K562 (cell line): ENCODE data around the gene MSH3. TPM values are rescaled to one million over a fixed set of nuclear protein-coding genes. Genes with fewer than 3 reads are reported as not detected.
A peak's percentile ranks its signal among the peaks of the same experiment; 100 is the strongest.

Source experiments
- ATAC-seq: fragments of 200-7000 bp; cut with Tn5 transposase; 3 replicates; pipeline ENCODE4 v1.9.1; 2020; ENCODE audit warnings: moderate library complexity
- BruUV-seq: library from RNA; stranded (reverse); fragments of 400-500 nt; replicated peaks from 2 replicates; lab custom pipeline; 2021; lab: Mats Ljungman, UMichigan
- CTCF ChIA-PET: fragments of 300-600 bp; formaldehyde crosslinking; extraction: SDS; loops from one replicate; lab custom pipeline; 2021; ENCODE audit warnings: low intra/inter-chr PET ratio; lab: Yijun Ruan, JAX
- POLR2A ChIA-PET: fragments of 300-600, 350-650 bp; sonication (Branson Sonifier 250); formaldehyde crosslinking; extraction: SDS; loops from one replicate; lab custom pipeline; 2021; ENCODE audit warnings: antibody characterized with exemption, inconsistent platforms; lab: Yijun Ruan, JAX
- DNase-seq, 4 experiments: peaks; one replicate each; pipeline versions ENCODE4 v3.0.0 to v3.0.0-alpha.2; 2011 to 2018; ENCODE audit warnings: low spot score in 3 of 4, mixed read lengths in 3 of 4; ENCODE audit errors: extremely low read depth in 1 of 4
- FAIRE-seq: peaks from 2 replicates; lab custom pipeline; 2011; peaks lifted over from hg19 to GRCh38; lab: Jason Lieb, UNC
- H2AFZ ChIP-seq: 2 replicates; pipeline ENCODE4 v1.6.0; 2011; ENCODE audit warnings: low read depth, low read length, control low read depth, inconsistent platforms
- H3K27ac ChIP-seq: fragments of 200-600 bp; 3 replicates; pipeline ENCODE4 v1.8.0; 2011; ENCODE audit warnings: low read depth, mild to moderate bottlenecking, control low read depth, inconsistent platforms, low read length, moderate library complexity, mixed read lengths; ENCODE audit errors: extremely low read depth
- H3K27me3 ChIP-seq, 2 experiments: fragments of 300-600 bp in 1 of 2; 2 replicates in 1 of 2; 3 replicates in 1 of 2; pipeline versions ENCODE4 v1.6.0 to v1.8.0; 2011; ENCODE audit warnings: inconsistent platforms in 2 of 2, low read length in 2 of 2, mild to moderate bottlenecking in 1 of 2, mixed read lengths in 1 of 2, moderate library complexity in 1 of 2; ENCODE audit not compliant: control insufficient read depth in 2 of 2, insufficient read depth in 2 of 2
- H3K36me3 ChIP-seq: fragments of 300-600 bp; 3 replicates; pipeline ENCODE4 v1.8.0; 2011; ENCODE audit warnings: mild to moderate bottlenecking, low read length, inconsistent platforms; ENCODE audit not compliant: control insufficient read depth, insufficient read depth
- H3K4me1 ChIP-seq, 2 experiments: fragments of 200-600 bp in 1 of 2; replicated peaks in 1 of 2; 2 replicates in 1 of 2; 3 replicates in 1 of 2; pipeline versions ENCODE4 v1.5.1 to v1.8.0; 2011; ENCODE audit warnings: inconsistent platforms in 2 of 2, low read length in 2 of 2, mild to moderate bottlenecking in 1 of 2, mixed read lengths in 1 of 2, moderate library complexity in 1 of 2; ENCODE audit not compliant: control insufficient read depth in 2 of 2, insufficient read depth in 2 of 2
- H3K4me2 ChIP-seq: 2 replicates; pipeline ENCODE4 v1.6.1; 2011; ENCODE audit warnings: low read length, control low read depth, inconsistent platforms, mixed read lengths; ENCODE audit not compliant: insufficient read depth
- H3K4me3 ChIP-seq: fragments of 200-600 bp; sonication (generic), shearing (Covaris generic); 2 replicates; pipeline ENCODE4 v1.5.1; 2016; ENCODE audit warnings: control low read depth, inconsistent platforms
- H3K79me2 ChIP-seq: fragments of 200-600 bp; 3 replicates; pipeline ENCODE4 v1.8.0; 2011; ENCODE audit warnings: low read length, inconsistent platforms; ENCODE audit not compliant: control insufficient read depth, insufficient read depth
- H3K9ac ChIP-seq, 2 experiments: 2 replicates each; pipeline versions ENCODE4 v1.6.0 to v1.6.1; 2011; ENCODE audit warnings: low read depth in 2 of 2, low read length in 2 of 2, control low read depth in 1 of 2, inconsistent platforms in 1 of 2, mild to moderate bottlenecking in 1 of 2, mixed read lengths in 1 of 2; ENCODE audit not compliant: insufficient read depth in 1 of 2
- H3K9me1 ChIP-seq: one replicate; pipeline ENCODE4 v1.6.0; 2011; ENCODE audit warnings: inconsistent platforms, mild to moderate bottlenecking, low read length, moderate library complexity; ENCODE audit not compliant: control insufficient read depth, insufficient read depth
- H3K9me3 ChIP-seq: replicated peaks from 2 replicates; pipeline ENCODE4 v1.5.1; 2011; ENCODE audit warnings: low read depth, low read length, inconsistent platforms; ENCODE audit not compliant: control insufficient read depth, insufficient read depth
- H4K20me1 ChIP-seq: replicated peaks from 2 replicates; pipeline ENCODE4 v1.6.1; 2011; ENCODE audit warnings: low read length, inconsistent platforms, mixed read lengths; ENCODE audit not compliant: control insufficient read depth, insufficient read depth
- EHMT2 ChIP-seq: fragments of 450-650 bp; IDR thresholded peaks from 2 replicates; pipeline ENCODE4 v1.6.1; 2018; ENCODE audit warnings: antibody characterized with exemption
- ETV1 ChIP-seq: fragments of 450-650 bp; conservative IDR thresholded peaks from 2 replicates; pipeline ENCODE4 v1.6.1; 2016; ENCODE audit warnings: missing genetic modification characterization, control low read depth, low read depth, missing compliant biosample characterization
- MCM5 ChIP-seq: fragments of 450-650 bp; IDR thresholded peaks from 2 replicates; pipeline ENCODE4 v1.6.1; 2016; ENCODE audit warnings: low read depth
- MIER1 ChIP-seq: fragments of 450-650 bp; IDR thresholded peaks from 2 replicates; pipeline ENCODE4 v1.6.1; 2016; ENCODE audit warnings: antibody characterized with exemption, mild to moderate bottlenecking, low read depth
- REST ChIP-seq, 2 experiments: fragments of 450-650 bp; formaldehyde crosslinking in 1 of 2; IDR thresholded peaks; 2 replicates each; pipeline versions ENCODE4 v1.4.0 to v1.6.1; 2014 to 2020; ENCODE audit warnings: mild to moderate bottlenecking in 2 of 2, borderline replicate concordance in 1 of 2, low read depth in 1 of 2
- in situ Hi-C: fragments of 300-500 bp; cut with MboI; formaldehyde crosslinking; loops from 4 replicates; pipeline ENCODE4 v1.15.0; 2018; ENCODE audit warnings: inconsistent platforms, mixed read lengths
- intact Hi-C: fragments of 100-400 bp; cut with micrococcal nuclease; formaldehyde crosslinking; loops from 2 replicates; pipeline ENCODE4 v1.14.2; 2022
- polyA plus RNA-seq, 8 experiments: library from polyadenylated mRNA; depleted of rRNA in 4 of 8; stranded (reverse) in 5 of 8; unstranded in 3 of 8; fragments of >200 nt; fragmentation: Nextera tagmentation in 2 of 8; fragmentation: Illumina TruSeq in 1 of 8; extraction: Ambion mirVana in 2 of 8; extraction: Trizol in 1 of 8; gene quantifications; 2 replicates each; pipeline versions ENCODE4 v1.2.1 to v1.2.3, GENCODE V29; 2011 to 2014; ENCODE audit warnings: inconsistent platforms in 1 of 8, missing spikeins in 1 of 8
- total RNA-seq, 7 experiments: library from RNA; depleted of rRNA in 6 of 7; stranded (reverse); fragments of >200 nt in 6 of 7; fragmentation: Illumina TruSeq in 2 of 7; extraction: Trizol in 2 of 7; gene quantifications; 2 replicates each; pipeline versions ENCODE4 v1.2.1 to v1.2.3, GENCODE V29; 2011 to 2021; ENCODE audit warnings: low replicate concordance in 1 of 7

Gene MSH3
- total and polyA plus RNA-seq, 9 of the 15 experiments (the other 6 are each of a cell fraction or from before 2014, with no cell fraction given), result 3.9 to 17.2 (median 13.2) TPM

- ATAC-seq (no peak), DNase-seq (peak in 1 of 4 experiments; percentile 5), FAIRE-seq (no peak)
- Histone ChIP-seq H2AFZ (no peak overlapping the region), H3K4me2 (no peak overlapping the region), H3K9me3 (no peaks in the 10 kb centered on the region), H3K9ac (no peak overlapping the region), H3K4me3 (no peak overlapping the region), H3K4me1 (no peaks in the 10 kb centered on the region), H3K36me3 (no peaks in the 10 kb centered on the region), H3K79me2 (no peaks in the 10 kb centered on the region), H3K9me1 (no peaks in the 10 kb centered on the region), H4K20me1 (no peaks in the 10 kb centered on the region), H3K27ac (no peak overlapping the region), H3K27me3 (no peaks in the 10 kb centered on the region; a peak in 1 of 5 replicates)
- intact Hi-C loops, result no loop called here
- TF ChIP-seq ETV1, result no peak
- peak; percentile 94 for TF ChIP-seq REST (IDR thresholded peaks at IDR 0.05; ENCODE audit: borderline replicate concordance)
- no peak for TF ChIP-seq REST (CRISPR knock-in tag; IDR thresholded peaks at IDR 0.05; ENCODE audit: low read depth)
- no peak for TF ChIP-seq MCM5
- TF ChIP-seq MIER1, result peak; percentile 79; the same call in 1 of the 2 replicates
- TF ChIP-seq EHMT2, result peak; percentile 90
- no TSS peak for BruUV-seq
- ChIA-PET CTCF (no interaction called here), POLR2A (no interaction called here)
- in situ Hi-C loops, result no loop called here
Observed at GRCh38 chr5:80921026-80921425, 266.6 kb downstream of the MSH3 start.
